ENCODE results near the gene SCGB1C1.
"Not testable (repeated sequence)": the region's sequence is repeated elsewhere in the genome, so short reads cannot be mapped to it uniquely, and the experiment has no call there.

The SCGB1C1 gene

GRCh38 chr11:213111-213510, 20.2 kb downstream of the SCGB1C1 start:
- Histone ChIP-seq H3K36me3 (ENCODE audit: control insufficient read depth, insufficient read depth, low read length) (peaks cover 49% of the 10 kb centered on the region), H3K9ac (ENCODE audit: low read depth, low read length) (no peak overlapping the region), H3K4me3 (ENCODE audit: low read depth, low read length) (no peak overlapping the region), H3K4me1 (ENCODE audit: control insufficient read depth, insufficient read depth, low read length) (peaks cover 2% of the 10 kb centered on the region), H3K9me3 (ENCODE audit: control insufficient read depth, insufficient read depth, low read length) (no peaks in the 10 kb centered on the region), H3K27me3 (ENCODE audit: control insufficient read depth, insufficient read depth, low read length) (no peaks in the 10 kb centered on the region)

GRCh38 chr11:214083-214482, 21.2 kb downstream of the SCGB1C1 start:
- H3K4me1 ChIP-seq (ENCODE audit: control insufficient read depth, insufficient read depth, low read length) = peaks cover 2% of the 10 kb centered on the region
- H3K9me3 ChIP-seq (ENCODE audit: control insufficient read depth, insufficient read depth, low read length) = no peaks in the 10 kb centered on the region
- H3K4me3 ChIP-seq (ENCODE audit: low read depth, low read length) = no peak overlapping the region
- H3K9ac ChIP-seq (ENCODE audit: low read depth, low read length) = no peak overlapping the region
- no peaks in the 10 kb centered on the region for H3K27me3 ChIP-seq (ENCODE audit: control insufficient read depth, insufficient read depth, low read length)
- H3K36me3 ChIP-seq (ENCODE audit: control insufficient read depth, insufficient read depth, low read length) = peaks cover 49% of the 10 kb centered on the region

- Histone ChIP-seq H3K4me3 (ENCODE audit: low read depth, low read length) (no peak overlapping the region), H3K36me3 (ENCODE audit: control insufficient read depth, insufficient read depth, low read length) (peaks cover 36% of the 10 kb centered on the region), H3K4me1 (ENCODE audit: control insufficient read depth, insufficient read depth, low read length) (no peaks in the 10 kb centered on the region), H3K9me3 (ENCODE audit: control insufficient read depth, insufficient read depth, low read length) (no peaks in the 10 kb centered on the region), H3K9ac (ENCODE audit: low read depth, low read length) (no peak overlapping the region), H3K27me3 (ENCODE audit: control insufficient read depth, insufficient read depth, low read length) (no peaks in the 10 kb centered on the region)
These were observed 22.7 kb downstream of the SCGB1C1 start for GRCh38 chr11:215581-216037.

- Histone ChIP-seq H3K27me3 (ENCODE audit: control insufficient read depth, insufficient read depth, low read length) (no peaks in the 10 kb centered on the region), H3K4me1 (ENCODE audit: control insufficient read depth, insufficient read depth, low read length) (no peaks in the 10 kb centered on the region), H3K36me3 (ENCODE audit: control insufficient read depth, insufficient read depth, low read length) (peaks cover 29% of the 10 kb centered on the region), H3K9ac (ENCODE audit: low read depth, low read length) (no peak overlapping the region), H3K9me3 (ENCODE audit: control insufficient read depth, insufficient read depth, low read length) (no peaks in the 10 kb centered on the region), H3K4me3 (ENCODE audit: low read depth, low read length) (no peak overlapping the region)
These were observed 23.4 kb downstream of the SCGB1C1 start for GRCh38 chr11:216081-216974.

- no peaks in the 10 kb centered on the region for H3K27me3 ChIP-seq (ENCODE audit: control insufficient read depth, insufficient read depth, low read length)
- H3K36me3 ChIP-seq (ENCODE audit: control insufficient read depth, insufficient read depth, low read length) = peaks cover 16% of the 10 kb centered on the region
- H3K4me1 ChIP-seq (ENCODE audit: control insufficient read depth, insufficient read depth, low read length) = no peaks in the 10 kb centered on the region
- no peaks in the 10 kb centered on the region for H3K9me3 ChIP-seq (ENCODE audit: control insufficient read depth, insufficient read depth, low read length)
- H3K9ac ChIP-seq (ENCODE audit: low read depth, low read length) = no peak overlapping the region
- H3K4me3 ChIP-seq (ENCODE audit: low read depth, low read length) = no peak overlapping the region
These were observed 24.8 kb downstream of the SCGB1C1 start for GRCh38 chr11:217704-218103.

GRCh38 chr11:218815-219593, 26.1 kb downstream of the SCGB1C1 start:
- Histone ChIP-seq H3K27me3 (ENCODE audit: control insufficient read depth, insufficient read depth, low read length) (no peaks in the 10 kb centered on the region), H3K36me3 (ENCODE audit: control insufficient read depth, insufficient read depth, low read length) (peaks cover 13% of the 10 kb centered on the region), H3K9me3 (ENCODE audit: control insufficient read depth, insufficient read depth, low read length) (no peaks in the 10 kb centered on the region)

GRCh38 chr11:220641-221215, 27.9 kb downstream of the SCGB1C1 start:
- not testable (repeated sequence) for H3K36me3 ChIP-seq (ENCODE audit: control insufficient read depth, insufficient read depth, low read length); H3K9ac ChIP-seq (ENCODE audit: low read depth, low read length); H3K9me3 ChIP-seq (ENCODE audit: control insufficient read depth, insufficient read depth, low read length); H3K4me1 ChIP-seq (ENCODE audit: control insufficient read depth, insufficient read depth, low read length); H3K27me3 ChIP-seq (ENCODE audit: control insufficient read depth, insufficient read depth, low read length); H3K4me3 ChIP-seq (ENCODE audit: low read depth, low read length)

More at GRCh38 chr11:218815-219593, 26.1 kb downstream of the SCGB1C1 start:
- H3K4me1 ChIP-seq (ENCODE audit: control insufficient read depth, insufficient read depth, low read length) = no peaks in the 10 kb centered on the region
- no peak overlapping the region for H3K9ac ChIP-seq (ENCODE audit: low read depth, low read length)
- H3K4me3 ChIP-seq (ENCODE audit: low read depth, low read length) = no peak overlapping the region

GRCh38 chr11:221539-221938, 28.7 kb downstream of the SCGB1C1 start:
- peaks cover 3% of the 10 kb centered on the region for H3K36me3 ChIP-seq (ENCODE audit: control insufficient read depth, insufficient read depth, low read length)
- no peak overlapping the region for H3K4me3 ChIP-seq (ENCODE audit: low read depth, low read length)
- H3K4me1 ChIP-seq (ENCODE audit: control insufficient read depth, insufficient read depth, low read length) = no peaks in the 10 kb centered on the region
- no peak overlapping the region for H3K9ac ChIP-seq (ENCODE audit: low read depth, low read length)
- H3K9me3 ChIP-seq (ENCODE audit: control insufficient read depth, insufficient read depth, low read length) = no peaks in the 10 kb centered on the region
- H3K27me3 ChIP-seq (ENCODE audit: control insufficient read depth, insufficient read depth, low read length) = no peaks in the 10 kb centered on the region

- Histone ChIP-seq H3K9me3 (ENCODE audit: control insufficient read depth, insufficient read depth, low read length) (no peaks in the 10 kb centered on the region), H3K4me3 (ENCODE audit: low read depth, low read length) (no peak overlapping the region), H3K27me3 (ENCODE audit: control insufficient read depth, insufficient read depth, low read length) (no peaks in the 10 kb centered on the region), H3K4me1 (ENCODE audit: control insufficient read depth, insufficient read depth, low read length) (no peaks in the 10 kb centered on the region), H3K36me3 (ENCODE audit: control insufficient read depth, insufficient read depth, low read length) (peaks cover 3% of the 10 kb centered on the region), H3K9ac (ENCODE audit: low read depth, low read length) (no peak overlapping the region)
These were observed 29.3 kb downstream of the SCGB1C1 start for GRCh38 chr11:221998-222789.

GRCh38 chr11:223026-223789, 30.3 kb downstream of the SCGB1C1 start:
- H3K9ac ChIP-seq (ENCODE audit: low read depth, low read length) = no peak overlapping the region

More at GRCh38 chr11:223026-223789, 30.3 kb downstream of the SCGB1C1 start:
- no peaks in the 10 kb centered on the region for H3K4me1 ChIP-seq (ENCODE audit: control insufficient read depth, insufficient read depth, low read length)
- no peaks in the 10 kb centered on the region for H3K9me3 ChIP-seq (ENCODE audit: control insufficient read depth, insufficient read depth, low read length)
- no peak overlapping the region for H3K4me3 ChIP-seq (ENCODE audit: low read depth, low read length)
- H3K27me3 ChIP-seq (ENCODE audit: control insufficient read depth, insufficient read depth, low read length) = no peaks in the 10 kb centered on the region
- H3K36me3 ChIP-seq (ENCODE audit: control insufficient read depth, insufficient read depth, low read length) = peaks cover 3% of the 10 kb centered on the region

Measured in iPS-15b (cell line).